ENCODE results near the gene METTL21C.

METTL21C gene

GRCh38 chr13:102694937-102695336 is at the start of gene METTL21C:
Gene METTL21C, minus strand, starts transcription at chr13:102695044. Its CDS starts 546 bp downstream, at chr13:102694498.
- no peak for FAIRE-seq
- DNase-seq (ENCODE audit: extremely low spot score, insufficient read length, low read depth), result no peak

DNA sequence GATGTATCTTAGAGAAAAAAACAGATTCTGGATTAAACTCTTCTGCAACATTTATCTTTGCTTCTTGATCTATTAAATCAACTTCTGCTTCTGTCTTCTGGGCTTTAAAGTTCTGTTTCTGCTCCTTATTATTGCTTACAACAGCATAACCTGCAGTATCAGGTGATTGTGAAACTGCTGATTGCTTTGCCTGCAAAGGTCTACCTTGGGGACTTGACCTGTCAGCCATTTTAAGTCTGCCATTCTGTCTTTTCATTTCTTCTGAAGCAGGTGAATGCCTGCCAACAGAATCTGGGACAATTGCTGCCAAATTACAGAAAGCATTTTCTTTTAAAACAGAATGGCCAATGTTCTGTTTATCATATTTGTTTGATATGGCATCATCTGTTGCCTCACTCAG is 47.7 kb upstream of the METTL21C start:
- DNase-seq (ENCODE audit: extremely low spot score, insufficient read length, low read depth) (no peak), FAIRE-seq (no peak)

GRCh38 chr13:102742101-102742500 is 47.3 kb upstream of the METTL21C start:
- DNase-seq (ENCODE audit: extremely low spot score, insufficient read length, low read depth) (no peak), FAIRE-seq (no peak)

- DNase-seq (ENCODE audit: extremely low spot score, insufficient read length, low read depth), result no peak
Observed at GRCh38 chr13:102729560-102730270, 34.9 kb upstream of the METTL21C start.

GRCh38 chr13:102726430-102726829 is 31.6 kb upstream of the METTL21C start:
- DNase-seq (ENCODE audit: extremely low spot score, insufficient read length, low read depth) (no peak), FAIRE-seq (no peak)

More at GRCh38 chr13:102729560-102730270, 34.9 kb upstream of the METTL21C start:
- FAIRE-seq, result no peak

GRCh38 chr13:102724923-102725322 is 30.1 kb upstream of the METTL21C start:
- DNase-seq (ENCODE audit: extremely low spot score, insufficient read length, low read depth), result no peak
- no peak for FAIRE-seq

DNA sequence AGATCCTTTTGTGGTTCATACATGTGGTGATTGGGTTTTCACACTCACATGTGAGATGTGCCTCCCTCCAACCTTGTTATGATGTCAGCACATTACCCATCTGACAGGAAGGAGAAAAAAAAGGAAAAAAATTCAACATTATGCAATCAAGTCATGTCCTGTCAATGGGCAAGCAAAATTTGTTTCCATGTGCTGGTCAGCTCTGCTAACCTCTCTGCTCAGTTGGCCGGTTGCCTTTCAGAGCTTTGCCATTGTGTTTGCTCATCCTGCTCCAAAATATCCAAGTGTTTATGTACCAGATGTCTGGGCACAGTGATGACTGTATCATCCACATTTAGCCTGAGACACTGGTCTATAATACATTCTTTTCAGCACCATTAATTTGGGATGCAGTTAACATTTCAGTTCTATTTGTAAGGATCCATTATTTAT is 27.0 kb upstream of the METTL21C start:
- FAIRE-seq (no peak), DNase-seq (ENCODE audit: extremely low spot score, insufficient read length, low read depth) (no peak)

- DNase-seq (ENCODE audit: extremely low spot score, insufficient read length, low read depth), result no peak
- no peak for FAIRE-seq
Observed at GRCh38 chr13:102718746-102719145, 23.9 kb upstream of the METTL21C start.

DNA sequence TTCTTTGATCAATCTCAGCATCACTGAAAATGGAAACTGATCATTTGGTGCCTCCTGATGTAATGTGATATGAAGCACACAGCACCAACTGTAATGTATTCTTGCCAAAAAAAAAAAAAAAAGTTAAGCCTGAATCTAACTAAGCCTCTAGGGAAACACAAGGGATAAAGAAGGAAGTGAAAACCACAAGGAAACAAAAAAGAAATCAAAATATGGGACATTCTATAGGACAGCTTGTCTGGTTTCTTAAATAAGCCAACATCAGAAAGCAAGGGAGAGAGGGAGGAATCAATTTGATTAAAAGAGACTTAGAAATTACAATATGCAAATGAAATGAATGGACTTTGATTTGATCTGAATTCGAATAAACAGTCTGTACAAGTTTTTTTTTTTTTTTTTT is 20.6 kb upstream of the METTL21C start:
- no peak for FAIRE-seq
- no peak for DNase-seq (ENCODE audit: extremely low spot score, insufficient read length, low read depth)

DNA sequence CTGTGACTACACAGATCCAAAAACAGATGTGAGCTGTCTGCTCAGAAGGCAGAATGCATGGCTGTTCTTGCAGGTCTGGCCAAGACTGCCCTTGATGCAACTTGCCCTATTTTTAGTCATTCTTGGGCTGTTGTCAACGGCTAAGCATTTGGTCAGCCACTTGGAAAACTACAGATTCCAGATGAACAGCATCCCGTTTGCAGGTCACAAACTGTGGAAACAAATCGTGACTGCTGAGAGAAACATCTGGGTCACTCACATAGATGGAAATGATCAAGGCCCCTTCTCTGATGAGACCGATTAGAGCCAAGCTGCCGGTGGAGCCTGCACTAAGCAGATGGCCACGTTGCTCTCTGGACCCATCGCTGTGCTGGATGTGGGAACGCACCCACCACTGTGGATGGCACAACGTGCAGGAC is 15.4 kb upstream of the METTL21C start:
- DNase-seq (ENCODE audit: extremely low spot score, insufficient read length, low read depth), result no peak
- FAIRE-seq, result no peak

DNA sequence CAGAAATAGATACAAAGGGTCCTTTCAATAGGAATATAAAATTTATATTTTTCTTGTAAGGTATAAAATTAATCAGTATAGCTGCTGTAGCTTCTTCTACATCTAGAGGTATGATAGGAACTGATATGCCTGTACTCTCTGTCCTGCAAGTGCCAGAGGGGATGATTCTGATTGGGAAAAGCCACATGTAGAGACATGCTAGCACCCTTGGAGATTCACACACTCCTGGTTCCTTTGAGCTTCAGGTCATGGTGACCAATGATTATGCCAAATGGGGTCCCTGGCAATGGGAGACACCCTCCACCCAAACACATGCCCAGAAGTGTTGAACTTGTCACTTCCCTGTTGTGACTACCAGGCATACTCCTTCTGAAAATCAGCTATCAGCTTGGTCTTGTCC is 14.7 kb upstream of the METTL21C start:
- FAIRE-seq, result no peak
- no peak for DNase-seq (ENCODE audit: extremely low spot score, insufficient read length, low read depth)

DNA sequence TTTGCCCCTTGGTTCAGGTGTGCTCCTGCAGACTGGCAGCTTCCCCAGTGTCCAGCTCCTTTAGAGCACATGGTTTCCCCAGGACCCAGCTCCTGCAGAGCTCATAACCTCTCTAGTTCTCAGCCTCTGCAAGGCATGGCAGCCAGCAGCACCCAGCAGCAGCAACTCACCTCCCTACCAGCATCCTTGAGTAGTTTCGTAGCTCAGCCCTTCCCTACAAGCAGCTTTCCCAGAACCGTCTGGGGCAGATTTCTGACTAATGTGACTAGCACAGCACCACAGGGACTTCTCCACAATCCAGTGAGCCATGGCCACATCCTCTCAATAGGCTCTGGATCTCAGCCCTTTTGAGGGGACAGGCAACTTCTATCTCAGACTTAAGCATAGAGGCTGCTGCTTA is 14.1 kb upstream of the METTL21C start:
- FAIRE-seq, result no peak
- no peak for DNase-seq (ENCODE audit: extremely low spot score, insufficient read length, low read depth)

- DNase-seq (ENCODE audit: extremely low spot score, insufficient read length, low read depth), result no peak
- FAIRE-seq, result no peak
Observed at GRCh38 chr13:102708211-102708610, 13.4 kb upstream of the METTL21C start.

- no peak for FAIRE-seq
Observed at GRCh38 chr13:102707467-102707866, 12.6 kb upstream of the METTL21C start.

GRCh38 chr13:102704238-102705058 is 9.6 kb upstream of the METTL21C start:
- DNase-seq (ENCODE audit: extremely low spot score, insufficient read length, low read depth), result no peak
- no peak for FAIRE-seq

More at GRCh38 chr13:102707467-102707866, 12.6 kb upstream of the METTL21C start:
- DNase-seq (ENCODE audit: extremely low spot score, insufficient read length, low read depth), result no peak

- no peak for FAIRE-seq
- DNase-seq (ENCODE audit: extremely low spot score, insufficient read length, low read depth), result no peak
Observed at GRCh38 chr13:102703726-102704035, 8.8 kb upstream of the METTL21C start.

GRCh38 chr13:102702965-102703725 is 8.3 kb upstream of the METTL21C start:
- no peak for DNase-seq (ENCODE audit: extremely low spot score, insufficient read length, low read depth)
- FAIRE-seq, result no peak

- DNase-seq (ENCODE audit: extremely low spot score, insufficient read length, low read depth) (no peak), FAIRE-seq (no peak)
Observed at GRCh38 chr13:102701331-102701730, 6.5 kb upstream of the METTL21C start.

GRCh38 chr13:102700088-102701031 is 5.5 kb upstream of the METTL21C start:
- DNase-seq (ENCODE audit: extremely low spot score, insufficient read length, low read depth) (no peak), FAIRE-seq (no peak)

- DNase-seq (ENCODE audit: extremely low spot score, insufficient read length, low read depth), result no peak
- FAIRE-seq, result no peak
Observed at GRCh38 chr13:102699504-102699903, 4.7 kb upstream of the METTL21C start.

All from GM18507 (cell line).